ENCODE results near the gene LSAMP.
"Not testable (repeated sequence)": the region's sequence is repeated elsewhere in the genome, so short reads cannot be mapped to it uniquely, and the experiment has no call there.

The LSAMP gene

DNA sequence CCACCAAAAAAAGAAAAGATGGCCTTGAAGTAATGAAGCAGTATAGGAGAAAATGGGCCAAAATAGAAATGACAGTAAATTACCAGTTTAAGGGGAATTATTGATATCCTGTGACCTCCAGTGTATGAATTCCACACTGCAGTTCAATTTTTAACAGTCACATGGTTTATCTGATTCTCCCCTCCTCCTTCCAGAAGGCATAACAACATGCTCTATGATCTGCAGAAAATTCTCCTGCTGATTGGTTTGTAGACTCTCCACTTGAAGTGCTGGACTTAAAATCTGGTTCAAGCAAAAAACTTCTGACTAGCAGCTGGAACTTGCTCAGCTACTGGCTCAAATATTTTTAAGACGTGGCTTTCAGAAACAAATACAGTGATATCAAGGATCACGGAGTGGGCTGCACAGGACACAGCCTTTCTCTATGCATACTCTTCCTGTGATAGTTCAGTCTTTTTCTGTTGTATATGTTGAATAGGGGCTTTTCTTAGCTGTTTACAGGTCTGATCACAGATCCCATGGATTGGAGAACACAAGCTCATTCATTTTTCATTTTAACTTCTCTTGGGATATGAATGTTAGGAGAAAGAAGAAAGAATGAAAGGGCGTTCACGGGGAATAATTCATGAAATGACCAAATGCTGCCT, 211.5 kb downstream of the LSAMP start:
- peak; percentile 47 for DNase-seq

DNA sequence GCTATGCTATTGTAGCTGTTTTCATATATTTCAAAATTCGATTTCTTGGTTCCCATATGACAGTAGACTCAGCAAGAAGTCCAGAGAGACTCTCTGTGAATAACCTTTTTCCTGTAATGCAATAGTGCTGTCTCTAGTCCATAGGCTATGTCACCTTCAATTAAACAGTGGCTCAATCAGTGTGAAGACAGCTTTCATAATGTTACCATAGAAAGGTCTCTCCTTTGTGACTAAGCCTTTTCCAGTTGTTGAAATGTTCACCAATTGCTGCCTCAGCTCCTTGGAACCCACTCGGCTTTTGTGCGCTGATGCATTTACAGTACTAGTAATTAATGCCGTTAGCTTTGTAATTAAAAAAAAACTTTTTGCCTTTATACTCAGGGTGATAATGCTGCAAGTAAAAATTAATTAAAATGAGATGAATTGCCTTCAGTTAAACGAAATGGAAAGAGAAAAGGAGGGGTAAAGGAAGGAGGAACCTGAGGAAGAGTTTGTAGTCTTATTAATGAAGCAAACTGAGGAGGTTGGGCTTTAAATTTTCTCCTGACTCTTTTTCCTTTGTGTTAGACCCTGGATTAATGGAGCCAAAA, 214.8 kb downstream of the LSAMP start:
- DNase-seq, result peak; percentile 44

DNA sequence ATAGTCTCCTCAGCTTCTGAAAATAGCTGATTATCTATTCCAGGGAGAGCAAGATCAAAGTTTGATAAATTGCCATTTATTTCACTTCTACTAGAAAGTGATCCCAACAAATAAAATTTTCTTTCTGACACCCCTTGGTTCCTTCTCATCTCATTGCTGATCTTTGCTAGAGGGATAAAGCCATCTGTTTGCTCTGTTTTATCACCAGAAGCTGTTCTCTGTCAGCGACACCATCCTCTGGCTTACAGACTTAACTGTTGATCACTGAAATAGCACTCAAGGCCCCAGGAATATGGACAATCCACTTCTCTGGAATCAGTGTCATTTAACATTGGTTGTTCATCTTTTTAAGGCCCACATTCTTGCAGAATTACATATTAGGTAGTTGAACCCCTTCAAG, 219.0 kb downstream of the LSAMP start:
- no peak for DNase-seq

DNA sequence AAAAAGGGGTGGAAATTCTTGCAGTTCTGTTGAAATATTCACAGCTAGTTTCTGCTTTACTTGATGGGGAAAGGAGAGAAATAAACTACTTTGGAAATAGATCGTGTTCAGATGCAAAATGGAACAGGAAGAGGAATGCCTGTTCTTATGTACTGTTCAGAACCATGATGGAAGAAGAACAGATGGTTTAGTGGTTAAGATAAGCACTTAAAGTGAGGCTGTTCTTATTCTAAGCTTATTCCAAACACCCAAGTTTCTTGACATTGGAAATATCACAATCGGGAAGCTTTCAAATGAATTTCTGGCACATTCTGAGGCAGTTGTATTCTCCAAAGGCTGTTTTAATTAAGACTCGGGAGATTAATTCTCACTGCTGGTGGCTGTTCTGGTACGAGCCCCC, 228.5 kb downstream of the LSAMP start:
- no peak for DNase-seq

DNA sequence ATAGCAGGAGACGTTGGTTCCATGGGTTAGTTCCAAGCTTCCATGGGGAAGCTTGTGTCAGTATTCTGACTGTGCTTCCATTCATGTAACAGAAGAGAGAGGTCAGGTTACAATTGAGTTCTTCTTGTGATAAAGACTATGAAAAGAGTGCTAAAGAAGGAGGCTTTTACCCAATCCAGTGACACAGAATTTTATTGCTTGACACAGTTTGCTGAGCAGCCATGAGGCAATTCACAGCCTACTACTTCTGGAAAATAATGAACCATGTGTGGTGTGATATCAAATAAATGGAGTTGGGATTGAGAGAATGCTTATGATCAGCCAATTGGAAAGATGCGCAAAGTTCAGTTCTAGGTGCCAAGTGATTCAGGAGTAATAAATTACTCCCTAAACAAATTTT, 233.4 kb downstream of the LSAMP start:
- no peak for DNase-seq

DNA sequence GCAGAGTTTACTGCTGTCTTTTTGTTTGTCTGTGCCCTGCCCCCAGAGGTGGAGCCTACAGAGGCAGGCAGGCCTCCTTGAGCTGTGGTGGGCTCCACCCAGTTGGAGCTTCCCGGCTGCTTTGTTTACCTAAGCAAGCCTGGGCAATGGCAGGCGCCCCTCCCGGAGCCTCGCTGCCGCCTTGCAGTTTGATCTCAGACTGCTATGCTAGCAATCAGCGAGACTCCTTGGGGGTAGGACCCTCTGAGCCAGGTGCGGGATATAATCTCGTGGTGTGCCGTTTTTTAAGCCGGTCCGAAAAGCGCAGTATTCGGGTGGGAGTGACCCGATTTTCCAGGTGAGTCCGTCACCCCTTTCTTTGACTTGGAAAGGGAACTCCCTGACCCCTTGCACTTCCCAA, 236.5 kb downstream of the LSAMP start:
- DNase-seq, result not testable (repeated sequence)

DNA sequence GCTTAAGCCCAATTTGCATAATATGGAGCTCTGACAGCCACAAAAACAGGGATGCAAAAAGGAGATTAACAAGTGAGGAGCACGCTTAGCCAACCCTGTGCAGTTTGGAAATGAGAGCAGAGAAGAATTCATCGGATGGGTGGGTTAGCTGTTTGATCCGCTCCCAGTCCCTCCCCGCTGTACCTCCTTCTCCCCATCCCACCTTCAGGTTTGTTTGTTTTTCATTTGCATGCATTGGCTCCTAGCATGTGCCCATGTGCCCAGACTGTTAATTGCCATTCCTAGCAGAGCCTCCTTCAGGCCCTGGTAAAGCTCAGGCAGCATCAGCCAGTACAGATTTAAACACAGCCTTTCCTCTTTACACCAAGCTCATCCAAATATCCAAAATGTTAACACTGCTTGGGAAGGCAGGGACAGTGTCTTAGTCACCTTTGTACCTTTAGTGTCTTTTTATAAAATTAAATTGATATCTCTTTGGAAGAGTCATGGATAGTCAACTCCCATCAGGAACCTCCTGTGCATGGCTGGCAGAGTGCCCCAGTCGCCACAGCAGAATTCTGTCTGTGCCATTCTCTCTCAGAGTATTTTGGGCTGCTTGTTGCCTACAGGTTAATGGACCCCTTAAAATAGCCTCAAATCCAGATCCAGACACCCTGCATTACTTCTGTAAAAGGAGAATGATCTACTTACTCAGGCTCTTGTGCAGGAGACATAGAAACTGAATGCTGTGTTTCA, 244.2 kb downstream of the LSAMP start:
- no peak for DNase-seq

DNA sequence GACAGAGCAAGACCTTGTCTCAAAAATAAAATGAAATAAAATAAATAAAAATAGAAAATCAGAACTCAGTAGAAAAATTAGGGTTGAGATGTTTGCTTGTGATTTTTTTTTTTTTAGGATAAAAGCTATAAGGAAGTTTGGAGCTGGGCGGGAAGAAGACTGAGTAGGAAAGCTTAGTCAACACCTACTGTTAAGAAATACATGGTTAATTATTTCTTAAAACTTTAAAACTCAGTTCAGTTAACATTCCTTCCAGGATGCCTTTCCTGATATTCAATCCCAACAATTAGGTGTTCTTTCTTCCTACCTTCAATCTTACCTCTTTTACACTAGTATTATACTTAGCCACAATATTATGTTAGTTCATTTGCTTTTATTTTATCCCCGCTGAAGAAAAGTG, 246.2 kb downstream of the LSAMP start:
- no peak for DNase-seq

DNA sequence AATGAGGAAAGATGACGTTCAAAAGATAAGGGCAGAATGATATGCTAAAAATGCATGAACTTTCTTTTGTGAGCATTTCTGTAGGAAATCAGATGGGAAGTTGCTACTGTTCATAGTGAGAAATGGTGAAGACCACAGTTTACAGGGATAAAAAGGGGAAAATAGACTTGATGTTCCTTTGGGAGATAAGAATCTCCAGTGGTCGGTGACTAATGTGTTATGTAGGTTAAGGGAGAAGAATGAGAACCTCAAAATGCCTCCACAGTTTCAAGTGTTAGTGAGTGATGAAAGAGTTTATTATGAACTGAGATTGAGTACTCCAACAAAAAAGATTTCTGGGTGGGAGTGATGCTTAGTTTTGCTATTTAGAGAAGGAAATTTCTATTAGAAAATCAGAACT, 247.2 kb downstream of the LSAMP start:
- no peak for DNase-seq

DNA sequence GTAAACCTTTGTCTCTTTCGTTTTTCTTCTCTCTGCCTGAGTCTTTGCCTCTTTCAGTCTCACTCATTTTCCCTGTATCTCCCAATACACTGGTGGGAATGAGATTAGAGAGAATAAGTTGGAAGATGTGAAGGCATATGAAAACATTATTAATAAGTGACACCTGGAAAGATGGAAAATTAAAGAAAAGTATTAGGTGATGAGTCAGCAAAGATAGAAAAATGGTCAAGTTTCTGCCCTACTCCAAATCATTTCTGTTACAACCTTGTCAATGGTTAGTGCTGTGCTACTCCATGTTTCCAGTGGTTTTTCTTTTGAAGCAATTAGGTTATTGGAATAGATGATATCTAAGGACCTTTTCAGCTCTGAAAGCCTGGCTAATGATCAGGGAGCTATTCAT, 252.8 kb downstream of the LSAMP start:
- DNase-seq, result no peak

DNA sequence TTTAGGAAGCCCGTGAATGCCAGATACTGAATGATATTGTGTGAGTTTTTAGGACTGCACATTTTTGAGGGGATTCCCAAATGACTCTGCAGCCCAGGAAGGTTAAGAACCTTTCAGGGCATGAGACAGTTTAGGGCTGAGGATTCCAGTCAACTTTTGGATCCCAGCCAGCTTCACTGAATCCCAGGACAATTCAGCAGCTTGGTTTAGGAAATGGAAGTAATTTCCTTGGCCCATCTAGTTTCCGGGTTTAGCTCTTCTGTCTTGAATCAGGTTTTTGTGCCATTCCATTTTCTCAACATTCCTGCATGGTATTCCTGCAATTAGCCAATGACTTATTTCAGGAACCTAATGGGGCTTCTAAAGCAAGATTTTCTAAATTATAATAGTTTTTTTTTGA, 253.9 kb downstream of the LSAMP start:
- DNase-seq, result peak; percentile 26

DNA sequence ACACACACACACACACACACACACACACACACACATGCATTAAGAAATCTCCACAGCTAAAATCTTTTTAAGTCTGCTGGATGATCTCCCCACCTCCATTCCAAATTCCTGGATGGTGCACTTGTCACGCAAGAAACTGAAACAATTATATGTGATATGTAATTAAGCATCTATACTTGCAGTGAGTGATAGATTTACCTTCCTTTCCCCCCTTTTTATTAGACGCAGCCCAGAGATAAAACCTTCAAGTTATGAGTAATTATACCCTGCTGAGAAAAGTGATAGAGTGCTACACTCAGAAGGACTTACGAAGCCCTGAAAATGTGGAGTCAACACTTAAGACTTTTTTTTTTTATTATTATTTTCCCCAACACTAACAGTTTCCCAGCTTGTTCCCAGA, 255.2 kb downstream of the LSAMP start:
- no peak for DNase-seq

DNA sequence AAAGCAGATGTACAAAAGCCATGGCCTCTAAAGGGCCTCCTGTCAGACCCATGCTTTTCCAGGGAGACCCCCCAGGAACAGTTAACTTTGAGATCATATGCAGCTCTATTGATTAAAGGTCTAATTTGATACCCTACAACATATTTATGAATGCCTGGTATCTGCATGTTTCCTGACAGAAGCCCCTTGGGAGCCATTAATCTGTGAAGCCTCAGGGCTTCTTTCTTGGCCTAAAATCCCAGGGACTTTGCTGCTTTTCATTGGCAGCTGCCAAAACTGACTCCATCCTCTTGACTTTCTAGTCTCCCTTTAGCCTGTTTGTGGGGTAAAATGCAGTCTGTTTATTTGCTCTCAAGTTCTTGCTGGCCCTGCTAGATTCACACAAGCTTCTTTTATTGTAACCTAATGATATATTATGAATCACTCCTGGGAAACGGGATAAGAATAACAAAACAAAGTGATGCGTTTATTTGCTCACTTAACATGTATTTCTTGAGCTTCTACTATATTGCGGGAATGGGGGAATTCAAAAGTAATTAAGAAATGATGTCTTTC, 257.0 kb downstream of the LSAMP start:
- peak; percentile 87 for DNase-seq

DNA sequence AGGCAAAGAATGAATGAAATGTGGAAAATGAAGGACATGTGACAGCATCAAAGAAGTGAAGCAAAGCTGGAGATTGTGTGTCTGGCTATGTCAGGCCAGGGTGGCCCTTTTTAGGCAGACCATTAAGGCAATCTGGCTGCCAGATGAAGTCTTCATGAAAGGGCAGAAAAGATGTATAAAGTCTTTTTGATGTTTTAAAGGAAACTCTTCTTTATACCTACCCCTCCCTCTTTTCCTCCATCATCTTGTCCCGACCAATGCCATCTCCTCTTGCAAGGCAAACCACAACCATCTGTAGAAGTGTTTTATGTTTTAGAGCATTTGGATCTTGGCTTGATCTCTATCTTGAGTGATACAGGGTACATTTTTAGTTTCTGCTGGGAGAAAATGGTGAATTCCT, 259.2 kb downstream of the LSAMP start:
- no peak for DNase-seq

DNA sequence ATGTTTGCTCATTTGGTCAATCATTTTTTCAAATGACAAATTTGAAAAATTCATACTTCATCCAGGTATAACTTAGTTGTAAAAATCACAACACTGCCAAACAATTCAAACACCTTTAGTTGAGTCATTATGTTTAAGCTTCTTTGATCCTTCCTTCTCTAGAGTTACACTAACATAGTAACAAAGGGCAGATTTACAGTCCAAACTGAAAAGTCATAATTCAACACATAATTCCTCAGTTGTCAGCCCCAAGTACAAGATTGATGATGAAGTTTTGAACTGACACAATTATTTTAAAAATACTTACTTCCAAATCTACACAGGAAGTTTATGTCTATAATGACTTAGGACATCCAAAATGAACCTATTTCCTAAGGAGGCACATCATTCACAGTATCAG, 264.1 kb downstream of the LSAMP start:
- DNase-seq, result no peak

DNA sequence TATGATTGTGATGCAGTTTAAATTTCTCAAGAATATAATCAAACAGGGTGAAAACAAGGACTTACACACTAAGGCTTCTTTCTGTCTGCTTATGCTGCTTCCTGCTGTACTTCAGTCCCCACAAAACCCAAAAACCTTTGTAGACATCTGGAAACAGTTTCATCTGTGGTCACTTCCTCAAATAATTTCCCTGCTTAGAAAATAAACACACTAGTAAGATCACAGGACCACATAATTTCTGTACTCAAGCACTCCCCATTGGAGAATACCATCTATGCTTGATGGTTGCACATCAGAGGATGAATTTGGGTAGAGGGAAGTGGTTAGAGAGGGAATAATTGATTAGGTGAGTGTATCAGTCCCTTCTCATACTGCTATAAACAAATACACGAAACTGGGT, 266.2 kb downstream of the LSAMP start:
- DNase-seq, result no peak

DNA sequence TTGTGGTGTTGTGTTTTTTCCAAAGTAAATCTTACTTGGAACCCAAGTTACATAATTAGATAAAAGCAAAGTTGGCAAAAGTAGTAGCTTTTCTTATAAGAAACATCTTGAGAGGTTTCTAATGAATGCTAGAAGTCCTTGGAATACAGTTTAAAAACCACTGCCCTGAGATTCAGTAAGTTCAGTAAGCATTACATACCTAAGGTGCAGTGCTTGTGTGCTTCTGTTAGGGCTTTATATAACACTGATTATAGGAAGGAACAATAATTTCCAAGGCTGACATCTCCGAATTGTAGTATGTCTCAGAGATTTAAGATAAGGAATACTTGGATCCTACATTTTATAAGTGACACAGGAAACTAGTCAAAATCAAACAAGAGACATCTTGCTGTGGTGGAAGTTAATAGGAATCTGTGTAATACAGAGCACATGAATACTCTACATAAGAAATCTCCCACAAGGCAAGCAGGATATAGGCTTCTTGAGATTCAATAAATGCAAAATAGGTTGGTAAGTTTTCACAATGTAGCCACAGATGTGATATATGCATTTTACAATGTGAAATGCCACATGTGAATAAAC, 268.2 kb downstream of the LSAMP start:
- DNase-seq, result no peak

DNA sequence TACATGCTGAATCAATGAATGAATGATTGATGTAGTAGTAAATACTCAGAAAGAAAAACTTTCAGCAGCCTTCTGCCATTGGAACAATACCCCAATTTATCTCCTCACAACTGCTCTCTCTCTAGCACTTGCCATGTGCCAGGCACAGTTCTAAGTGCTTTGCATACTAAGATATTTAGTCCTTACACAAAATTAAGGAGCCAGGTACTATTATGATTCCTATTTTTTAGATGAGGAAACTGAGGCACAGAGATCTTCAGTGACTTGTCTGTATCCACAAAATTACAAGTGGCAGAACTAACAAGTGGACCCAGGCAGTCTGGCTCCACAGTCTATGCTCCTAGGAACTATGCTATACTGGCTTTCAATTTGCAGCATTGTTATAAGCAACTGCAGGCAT, 279.2 kb downstream of the LSAMP start:
- DNase-seq, result no peak

DNA sequence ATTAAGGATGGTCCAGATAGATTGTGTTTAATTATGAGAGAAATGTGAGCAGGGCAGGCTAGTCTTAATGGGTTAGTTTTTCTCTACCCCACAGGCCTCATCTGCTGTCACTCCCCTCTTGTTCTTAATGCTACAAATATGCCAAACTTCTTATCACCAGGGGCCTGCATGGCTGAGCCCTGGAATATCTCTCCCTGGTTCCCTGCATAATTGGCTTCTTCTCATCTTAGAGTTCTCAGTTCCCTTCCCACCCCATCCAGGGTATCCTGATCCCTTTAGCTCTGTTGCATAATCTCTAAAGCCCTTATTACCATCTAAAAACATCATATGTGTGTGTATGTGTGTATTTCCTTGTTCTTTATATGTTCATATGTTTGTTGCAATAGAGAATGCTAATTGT, 279.6 kb downstream of the LSAMP start:
- DNase-seq, result no peak

DNA sequence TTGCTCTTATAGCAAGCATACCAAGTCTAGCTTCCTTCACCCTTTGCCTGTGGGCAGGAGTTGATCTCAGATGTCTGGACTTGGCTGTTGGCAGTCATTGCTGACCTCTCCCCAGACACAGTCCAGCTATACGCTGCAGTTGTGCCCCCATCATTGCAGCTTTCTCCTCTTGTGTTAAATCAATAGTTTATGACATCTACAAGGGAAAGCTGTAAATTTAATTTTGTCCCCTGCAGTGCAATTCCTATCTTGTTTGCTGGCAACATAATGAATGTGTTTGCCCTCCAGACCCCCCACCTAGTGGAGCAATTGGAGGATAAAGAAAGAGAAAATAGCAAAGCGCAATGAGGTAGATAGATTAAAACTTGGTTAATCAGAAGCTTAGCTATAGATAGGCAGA, 280.2 kb downstream of the LSAMP start:
- no peak for DNase-seq

DNA sequence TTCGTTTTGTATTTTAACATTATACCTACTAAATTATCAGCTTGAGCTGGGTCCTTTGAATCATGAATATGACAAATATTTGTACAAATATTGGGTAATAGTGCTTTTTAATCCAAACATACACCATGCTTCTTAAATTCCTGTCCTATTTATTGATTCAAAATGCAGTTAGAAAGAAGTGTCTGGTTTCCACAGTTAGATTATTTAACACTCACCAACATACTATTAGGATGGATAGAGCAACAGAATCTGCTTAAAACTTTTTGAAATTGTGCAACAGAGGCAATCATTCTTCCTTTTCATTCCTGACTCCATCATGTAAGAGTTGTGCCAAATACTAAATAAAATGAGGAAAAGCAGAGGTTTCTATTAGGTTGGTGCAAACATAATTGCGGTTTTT, 281.2 kb downstream of the LSAMP start:
- no peak for DNase-seq

DNA sequence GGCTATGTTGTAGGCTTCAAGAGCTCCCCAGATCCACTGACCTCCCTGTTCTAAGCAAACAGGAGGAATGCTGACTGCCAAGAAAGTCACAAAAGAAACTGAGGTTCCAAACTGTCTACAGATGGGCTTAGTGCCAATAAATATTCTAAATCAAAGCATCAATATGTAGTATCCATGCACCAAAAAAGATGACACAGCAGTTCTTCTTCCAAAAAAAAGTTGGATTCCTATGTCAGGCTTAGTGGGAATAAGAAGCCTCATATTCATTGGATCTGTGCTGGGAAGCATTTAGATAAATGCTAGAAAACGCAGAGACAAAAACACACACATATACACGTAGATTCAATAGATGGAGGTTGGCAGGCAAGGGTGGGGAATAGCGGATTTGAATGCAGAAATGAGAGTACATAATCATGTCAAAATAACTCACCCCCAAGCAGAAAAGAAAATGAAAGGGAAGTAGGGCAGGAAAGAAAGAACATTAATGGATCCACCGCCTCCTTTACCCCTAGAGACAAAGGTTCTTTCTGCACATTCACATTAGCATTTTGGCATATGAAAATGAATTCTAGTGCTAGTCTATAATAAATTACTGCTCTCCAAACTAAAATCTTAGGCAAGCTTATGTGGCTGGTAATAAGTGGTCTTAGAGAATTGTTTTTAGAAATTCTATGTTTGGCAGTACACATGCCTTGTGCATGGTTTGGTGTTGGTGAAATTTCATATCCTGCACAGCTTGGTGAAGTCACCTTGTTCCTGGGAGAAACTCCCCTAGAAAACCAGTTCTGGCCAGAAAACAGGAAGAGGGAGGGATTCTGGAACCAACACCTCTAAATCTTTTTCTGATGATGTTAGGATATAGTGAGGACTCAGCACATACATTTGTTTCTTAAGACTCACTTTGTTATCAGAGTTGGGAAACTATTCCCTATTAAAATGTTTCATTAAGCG, 283.4 kb downstream of the LSAMP start:
- DNase-seq, result peak; percentile 54

DNA sequence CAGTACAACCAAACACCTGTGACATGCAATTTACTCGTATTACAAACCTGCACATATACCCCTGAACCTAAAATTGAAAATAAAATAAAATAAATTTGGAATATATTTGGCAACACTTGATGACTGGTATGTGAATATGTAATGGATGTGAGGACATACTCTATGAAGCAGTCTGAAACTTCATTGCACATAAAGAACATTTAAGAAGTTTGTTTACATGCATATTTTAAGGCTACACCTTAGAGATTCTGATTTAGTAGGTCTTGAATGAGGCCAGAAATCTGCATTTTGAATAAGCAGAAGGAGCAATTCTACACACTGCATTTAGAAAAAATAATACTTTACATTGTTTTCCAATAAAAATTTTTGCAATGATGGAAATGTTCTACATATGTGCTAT, 284.7 kb downstream of the LSAMP start:
- DNase-seq, result no peak
